HEK293T (cell line): ENCODE results near the gene RSL1D1.

ENCODE experiments used
- CTCF ChIA-PET: fragments of 350-600 bp; formaldehyde crosslinking; extraction: SDS; loops from one replicate; lab custom pipeline; 2021; ENCODE audit warnings: antibody characterized with exemption, inconsistent platforms; lab: Yijun Ruan, JAX
- POLR2A ChIA-PET: fragments of 350-600 bp; formaldehyde crosslinking; extraction: SDS; loops from one replicate; lab custom pipeline; 2020; ENCODE audit warnings: antibody characterized with exemption, inconsistent platforms; lab: Yijun Ruan, JAX
- DNase-seq: peaks from one replicate; pipeline ENCODE4 v3.0.0; 2012; ENCODE audit warnings: mixed read lengths; ENCODE audit errors: extremely low spot score
- ARNT ChIP-seq: fragments of 450-650 bp; IDR thresholded peaks from 2 replicates; pipeline ENCODE4 v1.6.1; 2017; ENCODE audit warnings: mild to moderate bottlenecking
- BHLHE40 ChIP-seq: fragments of 450-650 bp; IDR thresholded peaks from 2 replicates; pipeline ENCODE4 v1.6.1; 2016; ENCODE audit warnings: mild to moderate bottlenecking, moderate library complexity, borderline replicate concordance
- CTBP1 ChIP-seq: fragments of 450-650 bp; IDR thresholded peaks from 2 replicates; pipeline ENCODE4 v1.6.1; 2016; ENCODE audit warnings: borderline replicate concordance
- ELF4 ChIP-seq: fragments of 450-650 bp; IDR thresholded peaks from 2 replicates; pipeline ENCODE4 v1.6.1; 2017; ENCODE audit warnings: antibody characterized with exemption
- FOXA1 ChIP-seq: fragments of 450-650 bp; IDR thresholded peaks from 2 replicates; pipeline ENCODE4 v1.6.1; 2016; ENCODE audit warnings: mild to moderate bottlenecking
- FOXK2 ChIP-seq: fragments of 450-650 bp; IDR thresholded peaks from 2 replicates; pipeline ENCODE4 v1.6.1; 2016; ENCODE audit warnings: mild to moderate bottlenecking
- FOXM1 ChIP-seq: fragments of 450-650 bp; IDR thresholded peaks from 2 replicates; pipeline ENCODE4 v1.6.1; 2017; ENCODE audit warnings: mild to moderate bottlenecking, borderline replicate concordance
- HDGF ChIP-seq: fragments of 450-650 bp; IDR thresholded peaks from 2 replicates; pipeline ENCODE4 v1.6.1; 2017; ENCODE audit warnings: antibody characterized with exemption, borderline replicate concordance
- L3MBTL2 ChIP-seq: fragments of 450-650 bp; conservative IDR thresholded peaks from 2 replicates; pipeline ENCODE4 v1.6.1; 2016; ENCODE audit warnings: mild to moderate bottlenecking
- LEF1 ChIP-seq: fragments of 450-650 bp; IDR thresholded peaks from 2 replicates; pipeline ENCODE4 v1.6.1; 2017; ENCODE audit warnings: mild to moderate bottlenecking, borderline replicate concordance
- NFRKB ChIP-seq: fragments of 450-650 bp; IDR thresholded peaks from 2 replicates; pipeline ENCODE4 v1.6.1; 2016; ENCODE audit warnings: mild to moderate bottlenecking, moderate library complexity
- SP1 ChIP-seq: fragments of 450-650 bp; IDR thresholded peaks from 2 replicates; pipeline ENCODE4 v1.6.1; 2017
- SUZ12 ChIP-seq: fragments of 450-650 bp; IDR thresholded peaks from 2 replicates; pipeline ENCODE4 v1.6.1; 2016; ENCODE audit warnings: mild to moderate bottlenecking
- TARDBP ChIP-seq: fragments of 450-650 bp; IDR thresholded peaks from 2 replicates; pipeline ENCODE4 v1.6.1; 2016
- ZNF384 ChIP-seq: fragments of 450-650 bp; IDR thresholded peaks from 2 replicates; pipeline ENCODE4 v1.6.1; 2016
- TF ChIP-seq, protein P1 (sequence below): fragments of 450-650 bp; IDR thresholded peaks from 2 replicates; pipeline ENCODE4 v1.6.1; 2016

Gene RSL1D1

GRCh38 chr16:11797957-11798299 is 53.4 kb downstream of the RSL1D1 start:
- ChIA-PET CTCF (interaction anchor here (0.6 to 1.4 kb wide), 7 partner anchors 15 to 309 kb away, joined by 3 to 11 read pairs (median 3); no protein-coding TSS in a partner anchor), POLR2A (interaction anchor here (0.7 to 3.6 kb wide), 16 partner anchors 11 to 264 kb away, joined by 3 to 24 read pairs (median 4); partner anchors contain the start of genes SNX29 and TXNDC11)
- TF ChIP-seq NFRKB: no peak
- no peak for TF ChIP-seq HDGF
- no peak for TF ChIP-seq TARDBP
- no peak for TF ChIP-seq ELF4
- TF ChIP-seq CTBP1: no peak
- peak; percentile 13 for DNase-seq

DNA sequence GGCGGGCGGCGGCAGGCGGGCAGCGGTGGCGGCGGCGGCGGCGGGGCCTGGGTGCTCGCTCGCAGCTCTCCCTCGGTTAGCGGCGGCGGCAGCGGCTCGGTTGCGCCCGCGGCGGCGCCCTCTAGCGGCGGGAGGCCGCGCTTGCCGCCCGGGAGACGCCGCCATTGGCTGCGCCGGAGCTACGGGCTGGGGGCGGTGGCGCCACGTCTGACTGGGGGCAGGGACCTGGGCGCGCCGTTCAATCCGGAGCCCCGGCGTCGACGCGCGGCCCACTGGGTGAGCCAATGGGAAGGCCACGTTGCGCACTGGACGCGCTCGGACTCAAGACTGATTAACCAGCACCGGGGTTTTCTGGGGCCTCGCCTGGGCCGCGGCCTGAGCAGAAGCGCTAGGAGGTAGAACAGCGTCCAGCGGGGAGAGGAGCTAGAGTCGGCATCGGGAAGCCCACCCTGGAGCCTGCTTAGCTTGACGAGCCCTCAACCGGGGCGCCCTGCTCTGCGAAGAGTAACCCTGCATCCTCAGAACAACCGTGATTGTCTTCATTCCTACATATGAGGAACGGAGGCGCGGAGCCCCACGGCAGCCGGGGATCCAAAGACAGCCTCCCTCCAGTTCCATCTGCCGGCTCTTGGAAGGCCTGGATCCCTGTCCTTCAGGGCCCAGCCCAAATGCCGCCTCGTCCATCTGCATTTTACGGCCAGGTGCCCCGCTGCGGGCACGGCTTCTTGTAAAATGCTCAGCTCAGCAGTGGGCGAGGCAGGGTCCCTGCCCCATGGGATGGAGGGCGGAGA is 54.0 kb downstream of the RSL1D1 start, which contains the start of gene ZC3H7A:
Gene ZC3H7A (minus strand): TSS at position 93 of the 791 bp plus-strand sequence. CDS start 14,904 bp downstream, outside the sequence.
- ChIA-PET POLR2A (interaction anchor here (0.7 to 3.6 kb wide), 16 partner anchors 10 to 179 kb away, joined by 3 to 24 read pairs (median 4); partner anchors contain the start of genes SNX29 and TXNDC11), CTCF (interaction anchor here (0.6 to 1.4 kb wide), 9 partner anchors 15 to 310 kb away, joined by 3 to 11 read pairs (median 3); no protein-coding TSS in a partner anchor)
- TF ChIP-seq ARNT (0 out of 2 replicates have a peak, but pooled peaks have one; percentile 47), SUZ12 (no peak), FOXM1 (peak; percentile 80), BHLHE40 (no peak), LEF1 (peak; percentile 71; the same call in 1 of the 2 replicates), L3MBTL2 (peak; percentile 65)
- TF ChIP-seq, protein P1, sequence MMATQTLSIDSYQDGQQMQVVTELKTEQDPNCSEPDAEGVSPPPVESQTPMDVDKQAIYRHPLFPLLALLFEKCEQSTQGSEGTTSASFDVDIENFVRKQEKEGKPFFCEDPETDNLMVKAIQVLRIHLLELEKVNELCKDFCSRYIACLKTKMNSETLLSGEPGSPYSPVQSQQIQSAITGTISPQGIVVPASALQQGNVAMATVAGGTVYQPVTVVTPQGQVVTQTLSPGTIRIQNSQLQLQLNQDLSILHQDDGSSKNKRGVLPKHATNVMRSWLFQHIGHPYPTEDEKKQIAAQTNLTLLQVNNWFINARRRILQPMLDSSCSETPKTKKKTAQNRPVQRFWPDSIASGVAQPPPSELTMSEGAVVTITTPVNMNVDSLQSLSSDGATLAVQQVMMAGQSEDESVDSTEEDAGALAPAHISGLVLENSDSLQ: peak; percentile 11; the same call in 1 of the 2 replicates
- DNase-seq: peak; percentile 94

- TF ChIP-seq HDGF (no peak), L3MBTL2 (no peak), SUZ12 (no peak), ELF4 (no peak), NFRKB (no peak), FOXM1 (no peak), FOXK2 (no peak), ZNF384 (no peak), BHLHE40 (no peak), FOXA1 (no peak), LEF1 (no peak), SP1 (no peak)
- TF ChIP-seq, protein P1: no peak
- DNase-seq: peak; percentile 41
- ChIA-PET CTCF (interaction anchor here (1.0 to 1.2 kb wide), 3 partner anchors 15 to 53 kb away, joined by 3 to 11 read pairs (median 4); no protein-coding TSS in a partner anchor), POLR2A (interaction anchor here (0.9 to 3.6 kb wide), 8 partner anchors 9 to 54 kb away, joined by 3 to 24 read pairs (median 4); partner anchors contain the start of gene TXNDC11)
Measured at GRCh38 chr16:11796227-11797165, 54.8 kb downstream of the RSL1D1 start.

DNA sequence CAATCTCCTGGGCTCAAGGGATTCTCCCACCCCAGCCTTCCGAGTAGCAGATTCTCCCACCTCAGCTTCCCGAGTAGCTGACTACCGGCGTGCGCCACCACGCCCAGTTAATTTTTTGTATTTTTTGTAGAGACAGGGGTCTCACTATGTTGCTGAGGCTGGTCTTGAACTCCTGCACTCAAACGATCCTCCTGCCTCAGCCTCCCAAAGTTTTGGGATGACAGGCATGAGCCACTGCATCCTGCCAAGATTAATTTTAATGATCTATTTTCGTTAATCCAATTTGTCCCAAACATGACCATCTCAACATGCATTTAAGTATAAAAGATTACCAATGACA is 55.5 kb downstream of the RSL1D1 start:
- ChIA-PET POLR2A (interaction anchor here (1.0 to 3.6 kb wide), 3 partner anchors 10 to 53 kb away, joined by 3 to 24 read pairs (median 8); partner anchors contain the start of gene TXNDC11), CTCF (no interaction called here)
- no peak for TF ChIP-seq NFRKB
- no peak for TF ChIP-seq HDGF
- TF ChIP-seq FOXM1: no peak
- no peak for TF ChIP-seq CTBP1
- no peak for TF ChIP-seq FOXA1
- no peak for TF ChIP-seq FOXK2
- TF ChIP-seq ELF4: no peak
- no peak for TF ChIP-seq SUZ12
- no peak for TF ChIP-seq LEF1
- TF ChIP-seq L3MBTL2: no peak
- no peak for TF ChIP-seq SP1
- DNase-seq: no peak

DNA sequence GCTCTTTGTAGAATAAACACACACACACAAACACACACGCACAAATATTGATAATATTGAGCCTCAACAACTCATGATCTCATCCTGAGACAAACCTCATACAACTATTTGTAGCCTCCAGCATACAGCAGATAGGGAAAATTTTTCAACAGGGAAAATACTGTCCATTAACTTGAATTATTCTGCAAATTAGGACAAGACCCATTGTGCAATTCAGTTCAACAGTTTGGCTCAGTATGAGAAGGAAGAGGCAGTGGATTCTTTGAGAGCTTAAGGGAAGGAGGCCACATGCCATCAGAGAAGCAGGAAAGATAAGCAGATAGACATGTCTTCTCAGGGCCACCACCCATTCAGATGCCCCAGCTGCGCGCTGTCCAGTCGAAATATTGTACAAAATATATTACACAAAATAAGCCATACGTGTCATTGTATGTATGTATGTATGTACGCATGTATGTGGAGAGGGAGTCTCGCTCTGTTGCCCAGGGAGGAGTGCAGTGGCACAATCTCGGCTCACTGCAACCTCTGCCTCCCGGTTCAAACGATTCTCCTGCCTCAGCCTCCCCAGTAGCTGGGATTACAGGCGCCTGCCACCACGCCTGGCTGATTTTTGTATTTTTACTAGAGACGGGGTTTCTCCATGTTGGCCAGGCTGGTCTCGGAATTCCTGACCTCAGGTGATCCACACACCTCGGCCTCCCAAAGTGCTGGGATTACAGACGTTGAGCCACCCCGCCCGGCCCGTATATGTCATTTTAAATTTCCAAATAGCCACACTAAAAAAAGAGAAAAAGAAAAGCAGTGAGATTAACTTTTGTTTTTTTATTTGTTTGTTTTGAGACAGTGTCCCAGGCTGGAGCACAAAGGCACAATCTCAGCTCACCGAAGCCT is 56.1 kb downstream of the RSL1D1 start:
- ChIA-PET CTCF (no interaction called here), POLR2A (interaction anchor here (1.0 to 3.6 kb wide), 2 partner anchors 9 to 53 kb away, joined by 3 to 24 read pairs; partner anchors contain the start of gene TXNDC11)
- no peak for TF ChIP-seq ARNT
- TF ChIP-seq CTBP1: no peak
- no peak for TF ChIP-seq SP1
- no peak for TF ChIP-seq ZNF384
- TF ChIP-seq L3MBTL2: no peak
- TF ChIP-seq, protein P1: no peak
- no peak for TF ChIP-seq SUZ12
- no peak for TF ChIP-seq FOXA1
- TF ChIP-seq NFRKB: no peak
- TF ChIP-seq HDGF: no peak
- no peak for TF ChIP-seq ELF4
- TF ChIP-seq BHLHE40: no peak
- TF ChIP-seq FOXM1: no peak
- TF ChIP-seq TARDBP: no peak
- no peak for DNase-seq
